Measurements from ENCODE around the gene SNX14.
"Not testable (repeated sequence)": the region's sequence is repeated elsewhere in the genome, so short reads cannot be mapped to it uniquely, and the experiment has no call there.

The SNX14 gene

GRCh38 chr6:85551264-85551663, 42.4 kb downstream of the SNX14 start:
- Histone ChIP-seq H3K27me3 (replicated peaks; ENCODE audit: control insufficient read depth, insufficient read depth, low read length) (no peaks in the 10 kb centered on the region), H3K36me3 (ENCODE audit: control insufficient read depth, insufficient read depth, low read length) (no peaks in the 10 kb centered on the region; the same call in 1 of the 2 replicates), H3K4me3 (replicated peaks; ENCODE audit: low read depth, low read length) (no peak overlapping the region)
- no peak for TF ChIP-seq CTCF (IDR thresholded peaks at IDR 0.05; ENCODE audit: insufficient read depth, low read length, poor library complexity, severe bottlenecking)
- no peak for DNase-seq (ENCODE audit: extremely low read depth, insufficient read length)

GRCh38 chr6:85547719-85548118, 45.9 kb downstream of the SNX14 start:
- H3K27me3 ChIP-seq (replicated peaks; ENCODE audit: control insufficient read depth, insufficient read depth, low read length) = no peaks in the 10 kb centered on the region
- DNase-seq (ENCODE audit: extremely low read depth, insufficient read length) = no peak
- TF ChIP-seq CTCF (IDR thresholded peaks at IDR 0.05; ENCODE audit: insufficient read depth, low read length, poor library complexity, severe bottlenecking) = no peak
- no peak overlapping the region for H3K4me3 ChIP-seq (replicated peaks; ENCODE audit: low read depth, low read length)
- no peaks in the 10 kb centered on the region; the same call in 1 of the 2 replicates for H3K36me3 ChIP-seq (ENCODE audit: control insufficient read depth, insufficient read depth, low read length)

- no peaks in the 10 kb centered on the region for H3K36me3 ChIP-seq (ENCODE audit: control insufficient read depth, insufficient read depth, low read length)
- DNase-seq (ENCODE audit: extremely low read depth, insufficient read length) = no peak
- no peak overlapping the region for H3K4me3 ChIP-seq (replicated peaks; ENCODE audit: low read depth, low read length)
- no peaks in the 10 kb centered on the region for H3K27me3 ChIP-seq (replicated peaks; ENCODE audit: control insufficient read depth, insufficient read depth, low read length)
- TF ChIP-seq CTCF (IDR thresholded peaks at IDR 0.05; ENCODE audit: insufficient read depth, low read length, poor library complexity, severe bottlenecking) = no peak
Measured at GRCh38 chr6:85544776-85545175, 48.9 kb downstream of the SNX14 start.

GRCh38 chr6:85537055-85537494, 56.6 kb downstream of the SNX14 start:
- peak; percentile 4 for DNase-seq (ENCODE audit: extremely low read depth, insufficient read length)

GRCh38 chr6:85524281-85524680, 69.4 kb downstream of the SNX14 start:
- not testable (repeated sequence) for DNase-seq (ENCODE audit: extremely low read depth, insufficient read length); H3K27me3 ChIP-seq (replicated peaks; ENCODE audit: control insufficient read depth, insufficient read depth, low read length); H3K36me3 ChIP-seq (ENCODE audit: control insufficient read depth, insufficient read depth, low read length); H3K4me3 ChIP-seq (replicated peaks; ENCODE audit: low read depth, low read length)

More at GRCh38 chr6:85537055-85537494, 56.6 kb downstream of the SNX14 start:
- Histone ChIP-seq H3K36me3 (ENCODE audit: control insufficient read depth, insufficient read depth, low read length) (peaks cover 2% of the 10 kb centered on the region), H3K4me3 (replicated peaks; ENCODE audit: low read depth, low read length) (no peak overlapping the region), H3K27me3 (replicated peaks; ENCODE audit: control insufficient read depth, insufficient read depth, low read length) (no peaks in the 10 kb centered on the region)
- TF ChIP-seq CTCF (IDR thresholded peaks at IDR 0.05; ENCODE audit: insufficient read depth, low read length, poor library complexity, severe bottlenecking) = peak; percentile 42

- TF ChIP-seq CTCF (IDR thresholded peaks at IDR 0.05; ENCODE audit: insufficient read depth, low read length, poor library complexity, severe bottlenecking) = no peak
- DNase-seq (ENCODE audit: extremely low read depth, insufficient read length) = no peak
- H3K27me3 ChIP-seq (replicated peaks; ENCODE audit: control insufficient read depth, insufficient read depth, low read length) = no peaks in the 10 kb centered on the region
- H3K36me3 ChIP-seq (ENCODE audit: control insufficient read depth, insufficient read depth, low read length) = peaks cover 6% of the 10 kb centered on the region
- no peak overlapping the region for H3K4me3 ChIP-seq (replicated peaks; ENCODE audit: low read depth, low read length)
Measured at GRCh38 chr6:85516168-85516567, 77.5 kb downstream of the SNX14 start.
